ENCODE results near the gene ZNF462.

- TF ChIP-seq CTCF (IDR thresholded peaks at IDR 0.05) (no peak), POLR2A (IDR thresholded peaks at IDR 0.05) (no peak), EP300 (IDR thresholded peaks at IDR 0.05) (no peak), POLR2AphosphoS5 (IDR thresholded peaks at IDR 0.05) (no peak)
Measured at GRCh38 chr9:107016383-107016782, 153.4 kb downstream of the ZNF462 start.
